Activated CD8-positive, alpha-beta T cell treated with anti-CD3 and anti-CD28 coated beads for 36 hours (primary cell): ENCODE data around the gene DCDC1. TPM values are rescaled to one million over a fixed set of nuclear protein-coding genes. Genes with fewer than 3 reads are reported as not detected.

Experiments used
- ATAC-seq: fragments of 200-7000 bp; cut with Tn5 transposase; one replicate; pipeline ENCODE4 v1.10.0; 2021; ENCODE audit warnings: mild to moderate bottlenecking, moderate library complexity
- CTCF ChIA-PET: fragments of 350-600 bp; sonication (Branson Sonifier 250); formaldehyde crosslinking; loops from one replicate; lab custom pipeline; 2021; ENCODE audit warnings: antibody characterized with exemption; lab: Charles Lee
- POLR2A ChIA-PET: fragments of 350-600 bp; sonication (Branson Sonifier 250); formaldehyde crosslinking; loops from one replicate; lab custom pipeline; 2021; ENCODE audit warnings: antibody characterized with exemption; lab: Charles Lee
- DNase-seq: peaks from one replicate; pipeline ENCODE4 v3.0.0-alpha.2; 2020
- H3K27ac Mint-ChIP-seq: one replicate; pipeline ENCODE4 v1.8.0; 2021; ENCODE audit warnings: mild to moderate bottlenecking, mixed read lengths
- H3K27me3 Mint-ChIP-seq: one replicate; pipeline ENCODE4 v1.8.0; 2021; ENCODE audit warnings: mixed read lengths
- H3K36me3 Mint-ChIP-seq: one replicate; pipeline ENCODE4 v1.8.0; 2021; ENCODE audit warnings: low read depth, mixed read lengths
- H3K4me1 Mint-ChIP-seq: one replicate; pipeline ENCODE4 v1.8.0; 2021; ENCODE audit warnings: low read depth, mixed read lengths
- H3K4me3 Mint-ChIP-seq: one replicate; pipeline ENCODE4 v1.8.0; 2021; ENCODE audit warnings: mild to moderate bottlenecking, moderate library complexity, mixed read lengths
- H3K9me3 Mint-ChIP-seq: one replicate; pipeline ENCODE4 v1.8.0; 2021; ENCODE audit warnings: mixed read lengths
- CTCF ChIP-seq: fragments of 200-600 bp; IDR thresholded peaks from one replicate; pipeline ENCODE4 v1.8.0; 2022; ENCODE audit warnings: antibody characterized with exemption, mild to moderate bottlenecking
- intact Hi-C: fragments of 100-400 bp; cut with micrococcal nuclease; formaldehyde crosslinking; loops from one replicate; pipeline ENCODE4 v1.10.0; 2022
- total RNA-seq, 2 experiments: library from RNA; stranded (reverse); gene quantifications; one replicate each; pipeline ENCODE4 v1.2.3, GENCODE V29; 2021

DCDC1 gene
- total RNA-seq, 2 experiments from 2014 or later, result not detected

GRCh38 chr11:31160504-31161422 is 208.8 kb downstream of the DCDC1 start:
- POLR2A ChIA-PET, result no interaction called here
- Mint-ChIP-seq H3K27ac (no peak overlapping the region), H3K27me3 (no peaks in the 10 kb centered on the region), H3K4me3 (no peak overlapping the region), H3K4me1 (no peaks in the 10 kb centered on the region), H3K36me3 (no peaks in the 10 kb centered on the region), H3K9me3 (no peaks in the 10 kb centered on the region)
- intact Hi-C loops, result no loop called here
- CTCF ChIA-PET, result interaction anchor here (0.7 kb wide), 1 partner anchor 10 kb away, joined by 3 read pairs; no protein-coding TSS in a partner anchor
- peak; percentile 42 for TF ChIP-seq CTCF
- ATAC-seq, result no peak
- DNase-seq, result no peak

GRCh38 chr11:31150841-31151240 is 218.7 kb downstream of the DCDC1 start:
- intact Hi-C loops, result no loop called here
- H3K4me3 Mint-ChIP-seq, result no peak overlapping the region
- ATAC-seq, result no peak
- no peaks in the 10 kb centered on the region for H3K9me3 Mint-ChIP-seq
- no peak for DNase-seq
- no peak overlapping the region for H3K27ac Mint-ChIP-seq
- no peaks in the 10 kb centered on the region for H3K27me3 Mint-ChIP-seq
- no peaks in the 10 kb centered on the region for H3K4me1 Mint-ChIP-seq
- ChIA-PET CTCF (interaction anchor here (1.0 kb wide), 1 partner anchor 10 kb away, joined by 3 read pairs; no protein-coding TSS in a partner anchor), POLR2A (interaction anchor here (0.7 kb wide), 1 partner anchor 45 kb away, joined by 3 read pairs; no protein-coding TSS in a partner anchor)
- no peaks in the 10 kb centered on the region for H3K36me3 Mint-ChIP-seq
- no peak for TF ChIP-seq CTCF

- Mint-ChIP-seq H3K36me3 (no peaks in the 10 kb centered on the region), H3K4me3 (no peak overlapping the region), H3K27ac (no peak overlapping the region), H3K27me3 (no peaks in the 10 kb centered on the region), H3K4me1 (no peaks in the 10 kb centered on the region), H3K9me3 (no peaks in the 10 kb centered on the region)
- intact Hi-C loops, result no loop called here
- no peak for ATAC-seq
- DNase-seq, result no peak
- ChIA-PET POLR2A (no interaction called here), CTCF (no interaction called here)
- TF ChIP-seq CTCF, result no peak
Observed at GRCh38 chr11:31150011-31150410, 219.5 kb downstream of the DCDC1 start.

GRCh38 chr11:31141789-31142188 is 227.8 kb downstream of the DCDC1 start:
- Mint-ChIP-seq H3K36me3 (no peaks in the 10 kb centered on the region), H3K4me3 (no peak overlapping the region), H3K9me3 (no peaks in the 10 kb centered on the region), H3K27me3 (peaks cover 3% of the 10 kb centered on the region), H3K27ac (no peak overlapping the region), H3K4me1 (no peaks in the 10 kb centered on the region)
- no peak for TF ChIP-seq CTCF
- POLR2A ChIA-PET, result no interaction called here
- CTCF ChIA-PET, result no interaction called here
- DNase-seq, result no peak
- no peak for ATAC-seq
- intact Hi-C loops, result no loop called here

GRCh38 chr11:31139479-31139878 is 230.1 kb downstream of the DCDC1 start:
- CTCF ChIA-PET, result no interaction called here
- Mint-ChIP-seq H3K27me3 (peaks cover 3% of the 10 kb centered on the region), H3K27ac (no peak overlapping the region), H3K9me3 (no peaks in the 10 kb centered on the region), H3K4me3 (no peak overlapping the region), H3K36me3 (no peaks in the 10 kb centered on the region), H3K4me1 (no peaks in the 10 kb centered on the region)
- ATAC-seq (no peak), DNase-seq (no peak)
- intact Hi-C loops, result no loop called here
- POLR2A ChIA-PET, result no interaction called here
- no peak for TF ChIP-seq CTCF
